K562 (cell line): ENCODE data around the gene FAM50A. TPM values are rescaled to one million over a fixed set of nuclear protein-coding genes. Genes with fewer than 3 reads are reported as not detected.
A peak's percentile ranks its signal among the peaks of the same experiment; 100 is the strongest.

Source experiments
- FOXJ2 ChIP-seq: fragments of 200-800 bp; sonication (Bioruptor generic); IDR thresholded peaks from 2 replicates; pipeline ENCODE4 v1.6.1; 2016; ENCODE audit warnings: missing genetic modification characterization, missing compliant biosample characterization
- POLR3A ChIP-seq: IDR thresholded peaks from 2 replicates; pipeline ENCODE4 v1.6.1; 2011; ENCODE audit warnings: borderline replicate concordance, mild to moderate bottlenecking, moderate library complexity; ENCODE audit not compliant: insufficient read length, insufficient read depth; ENCODE audit errors: extremely low read depth
- PTRF ChIP-seq: fragments of 450-650 bp; IDR thresholded peaks from 2 replicates; pipeline ENCODE4 v1.6.1; 2016; ENCODE audit warnings: mild to moderate bottlenecking, missing genetic modification characterization, missing compliant biosample characterization
- RAD21 ChIP-seq, 2 experiments: fragments of 250-450 bp in 1 of 2; fragments of 450-650 bp in 1 of 2; sonication (Bioruptor Pico) in 1 of 2; formaldehyde crosslinking in 1 of 2; IDR thresholded peaks in 1 of 2; conservative IDR thresholded peaks in 1 of 2; 2 replicates each; pipeline versions ENCODE4 v1.4.0 to v1.8.0; 2020 to 2022; ENCODE audit warnings: mild to moderate bottlenecking in 2 of 2, moderate library complexity in 1 of 2
- TBP ChIP-seq: optimal IDR thresholded peaks from 2 replicates; pipeline ENCODE3; 2011; ENCODE audit warnings: low read depth, low read length, improper control_type of control experiment
- ZNF436 ChIP-seq: fragments of 250-450, 450-650 bp; sonication (Bioruptor Pico); formaldehyde crosslinking; IDR thresholded peaks from 2 replicates; pipeline ENCODE4 v1.7.0; 2020; ENCODE audit warnings: mild to moderate bottlenecking
- ZNF778 ChIP-seq: fragments of 450-650 bp; formaldehyde crosslinking; IDR thresholded peaks from 2 replicates; pipeline ENCODE4 v1.4.0; 2020; ENCODE audit warnings: mild to moderate bottlenecking, moderate library complexity
- polyA plus RNA-seq, 8 experiments: library from polyadenylated mRNA; depleted of rRNA in 4 of 8; stranded (reverse) in 5 of 8; unstranded in 3 of 8; fragments of >200 nt; fragmentation: Nextera tagmentation in 2 of 8; fragmentation: Illumina TruSeq in 1 of 8; extraction: Ambion mirVana in 2 of 8; extraction: Trizol in 1 of 8; gene quantifications; 2 replicates each; pipeline versions ENCODE4 v1.2.1 to v1.2.3, GENCODE V29; 2011 to 2014; ENCODE audit warnings: inconsistent platforms in 1 of 8, missing spikeins in 1 of 8
- total RNA-seq, 7 experiments: library from RNA; depleted of rRNA in 6 of 7; stranded (reverse); fragments of >200 nt in 6 of 7; fragmentation: Illumina TruSeq in 2 of 7; extraction: Trizol in 2 of 7; gene quantifications; 2 replicates each; pipeline versions ENCODE4 v1.2.1 to v1.2.3, GENCODE V29; 2011 to 2021; ENCODE audit warnings: low replicate concordance in 1 of 7
- TF ChIP-seq, protein P1 (sequence below): fragments of 250-450 bp; sonication (Bioruptor Pico); IDR thresholded peaks from 2 replicates; pipeline ENCODE4 v1.4.0; 2020; ENCODE audit warnings: mild to moderate bottlenecking, moderate library complexity
- TF ChIP-seq, protein P2 (sequence below): sonication (generic); formaldehyde crosslinking; IDR thresholded peaks from 2 replicates; pipeline ENCODE4 v1.8.0; 2022; ENCODE audit warnings: mild to moderate bottlenecking, missing genetic modification reagents
- TF ChIP-seq, protein P3 (sequence below): fragments of 450-650 bp; IDR thresholded peaks from 2 replicates; pipeline ENCODE4 v1.6.1; 2014; ENCODE audit warnings: low read depth, mild to moderate bottlenecking, moderate library complexity, borderline replicate concordance
- TF ChIP-seq, protein P4 (sequence below), 2 experiments: fragments of 450-650 bp; IDR thresholded peaks; 2 replicates each; pipeline ENCODE4 v1.6.1; 2016; ENCODE audit warnings: mild to moderate bottlenecking in 2 of 2, borderline replicate concordance in 1 of 2, low read depth in 1 of 2, moderate library complexity in 1 of 2

The FAM50A gene
- total and polyA plus RNA-seq, 9 of the 15 experiments (the other 6 are each of a cell fraction or from before 2014, with no cell fraction given) = 4.4 to 114 (median 67.3) TPM

DNA sequence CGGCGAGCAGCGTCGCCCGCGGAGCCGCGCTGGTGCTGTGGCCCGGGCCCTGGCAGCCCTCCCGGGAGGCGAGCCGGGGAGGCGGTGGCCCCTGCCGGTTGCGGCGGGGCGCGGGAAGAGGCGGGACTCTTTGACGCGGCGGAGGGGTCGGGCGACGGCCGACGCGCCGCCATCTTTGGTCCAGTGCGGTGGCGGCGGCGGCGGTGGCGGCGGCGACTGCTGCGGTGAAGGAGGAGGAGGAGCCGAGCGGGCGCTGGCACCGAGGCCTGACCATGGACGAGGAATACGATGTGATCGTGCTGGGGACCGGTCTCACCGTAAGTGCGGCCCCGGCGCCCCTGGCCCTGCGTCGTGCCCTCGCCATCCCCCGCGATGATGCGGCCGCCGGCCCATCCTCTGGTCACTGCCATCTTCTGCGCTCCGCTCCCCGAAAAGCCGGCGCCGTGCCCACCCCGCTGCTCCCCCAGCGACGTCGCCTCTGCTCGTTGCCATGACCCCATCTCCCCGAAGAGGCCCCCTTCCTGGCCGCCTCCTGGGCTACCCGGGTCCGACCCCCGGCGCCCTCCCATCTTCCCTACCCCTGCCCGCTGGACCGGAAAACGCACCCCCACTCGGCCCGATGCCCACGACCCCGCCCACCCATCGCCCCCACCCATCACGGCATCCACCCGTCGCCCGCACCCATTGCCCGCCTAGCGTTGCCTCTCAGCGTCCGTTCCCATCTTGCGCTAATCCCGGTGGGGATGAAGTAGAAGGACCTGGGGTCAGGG is 6.8 kb upstream of the FAM50A start, which contains the start of gene GDI1 (continued):
- TF ChIP-seq POLR3A = no peak
- TF ChIP-seq, protein P1, sequence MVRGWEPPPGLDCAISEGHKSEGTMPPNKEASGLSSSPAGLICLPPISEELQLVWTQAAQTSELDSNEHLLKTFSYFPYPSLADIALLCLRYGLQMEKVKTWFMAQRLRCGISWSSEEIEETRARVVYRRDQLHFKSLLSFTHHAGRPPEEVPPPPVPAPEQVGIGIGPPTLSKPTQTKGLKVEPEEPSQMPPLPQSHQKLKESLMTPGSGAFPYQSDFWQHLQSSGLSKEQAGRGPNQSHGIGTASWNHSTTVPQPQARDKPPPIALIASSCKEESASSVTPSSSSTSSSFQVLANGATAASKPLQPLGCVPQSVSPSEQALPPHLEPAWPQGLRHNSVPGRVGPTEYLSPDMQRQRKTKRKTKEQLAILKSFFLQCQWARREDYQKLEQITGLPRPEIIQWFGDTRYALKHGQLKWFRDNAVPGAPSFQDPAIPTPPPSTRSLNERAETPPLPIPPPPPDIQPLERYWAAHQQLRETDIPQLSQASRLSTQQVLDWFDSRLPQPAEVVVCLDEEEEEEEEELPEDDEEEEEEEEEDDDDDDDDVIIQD (CRISPR knock-in tag) = no peak
- TF ChIP-seq, protein P2, sequence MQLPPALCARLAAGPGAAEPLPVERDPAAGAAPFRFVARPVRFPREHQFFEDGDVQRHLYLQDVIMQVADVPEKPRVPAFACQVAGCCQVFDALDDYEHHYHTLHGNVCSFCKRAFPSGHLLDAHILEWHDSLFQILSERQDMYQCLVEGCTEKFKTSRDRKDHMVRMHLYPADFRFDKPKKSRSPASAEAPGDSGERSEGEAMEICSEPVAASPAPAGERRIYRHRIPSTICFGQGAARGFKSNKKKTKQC = no peak
- no peak for TF ChIP-seq ZNF436
- no peak for TF ChIP-seq FOXJ2 (tag)
- TF ChIP-seq TBP = peak; percentile 52
- no peak for TF ChIP-seq PTRF (tag)
- no peak for TF ChIP-seq ZNF778 (CRISPR knock-in tag)
- TF ChIP-seq, protein P3, sequence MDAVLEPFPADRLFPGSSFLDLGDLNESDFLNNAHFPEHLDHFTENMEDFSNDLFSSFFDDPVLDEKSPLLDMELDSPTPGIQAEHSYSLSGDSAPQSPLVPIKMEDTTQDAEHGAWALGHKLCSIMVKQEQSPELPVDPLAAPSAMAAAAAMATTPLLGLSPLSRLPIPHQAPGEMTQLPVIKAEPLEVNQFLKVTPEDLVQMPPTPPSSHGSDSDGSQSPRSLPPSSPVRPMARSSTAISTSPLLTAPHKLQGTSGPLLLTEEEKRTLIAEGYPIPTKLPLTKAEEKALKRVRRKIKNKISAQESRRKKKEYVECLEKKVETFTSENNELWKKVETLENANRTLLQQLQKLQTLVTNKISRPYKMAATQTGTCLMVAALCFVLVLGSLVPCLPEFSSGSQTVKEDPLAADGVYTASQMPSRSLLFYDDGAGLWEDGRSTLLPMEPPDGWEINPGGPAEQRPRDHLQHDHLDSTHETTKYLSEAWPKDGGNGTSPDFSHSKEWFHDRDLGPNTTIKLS = no peak
- TF ChIP-seq RAD21 (CRISPR knock-in tag; conservative IDR thresholded peaks at IDR 0.05 in 1 of 2, IDR thresholded peaks at IDR 0.05 in 1 of 2) = no peak
- TF ChIP-seq, protein P4, sequence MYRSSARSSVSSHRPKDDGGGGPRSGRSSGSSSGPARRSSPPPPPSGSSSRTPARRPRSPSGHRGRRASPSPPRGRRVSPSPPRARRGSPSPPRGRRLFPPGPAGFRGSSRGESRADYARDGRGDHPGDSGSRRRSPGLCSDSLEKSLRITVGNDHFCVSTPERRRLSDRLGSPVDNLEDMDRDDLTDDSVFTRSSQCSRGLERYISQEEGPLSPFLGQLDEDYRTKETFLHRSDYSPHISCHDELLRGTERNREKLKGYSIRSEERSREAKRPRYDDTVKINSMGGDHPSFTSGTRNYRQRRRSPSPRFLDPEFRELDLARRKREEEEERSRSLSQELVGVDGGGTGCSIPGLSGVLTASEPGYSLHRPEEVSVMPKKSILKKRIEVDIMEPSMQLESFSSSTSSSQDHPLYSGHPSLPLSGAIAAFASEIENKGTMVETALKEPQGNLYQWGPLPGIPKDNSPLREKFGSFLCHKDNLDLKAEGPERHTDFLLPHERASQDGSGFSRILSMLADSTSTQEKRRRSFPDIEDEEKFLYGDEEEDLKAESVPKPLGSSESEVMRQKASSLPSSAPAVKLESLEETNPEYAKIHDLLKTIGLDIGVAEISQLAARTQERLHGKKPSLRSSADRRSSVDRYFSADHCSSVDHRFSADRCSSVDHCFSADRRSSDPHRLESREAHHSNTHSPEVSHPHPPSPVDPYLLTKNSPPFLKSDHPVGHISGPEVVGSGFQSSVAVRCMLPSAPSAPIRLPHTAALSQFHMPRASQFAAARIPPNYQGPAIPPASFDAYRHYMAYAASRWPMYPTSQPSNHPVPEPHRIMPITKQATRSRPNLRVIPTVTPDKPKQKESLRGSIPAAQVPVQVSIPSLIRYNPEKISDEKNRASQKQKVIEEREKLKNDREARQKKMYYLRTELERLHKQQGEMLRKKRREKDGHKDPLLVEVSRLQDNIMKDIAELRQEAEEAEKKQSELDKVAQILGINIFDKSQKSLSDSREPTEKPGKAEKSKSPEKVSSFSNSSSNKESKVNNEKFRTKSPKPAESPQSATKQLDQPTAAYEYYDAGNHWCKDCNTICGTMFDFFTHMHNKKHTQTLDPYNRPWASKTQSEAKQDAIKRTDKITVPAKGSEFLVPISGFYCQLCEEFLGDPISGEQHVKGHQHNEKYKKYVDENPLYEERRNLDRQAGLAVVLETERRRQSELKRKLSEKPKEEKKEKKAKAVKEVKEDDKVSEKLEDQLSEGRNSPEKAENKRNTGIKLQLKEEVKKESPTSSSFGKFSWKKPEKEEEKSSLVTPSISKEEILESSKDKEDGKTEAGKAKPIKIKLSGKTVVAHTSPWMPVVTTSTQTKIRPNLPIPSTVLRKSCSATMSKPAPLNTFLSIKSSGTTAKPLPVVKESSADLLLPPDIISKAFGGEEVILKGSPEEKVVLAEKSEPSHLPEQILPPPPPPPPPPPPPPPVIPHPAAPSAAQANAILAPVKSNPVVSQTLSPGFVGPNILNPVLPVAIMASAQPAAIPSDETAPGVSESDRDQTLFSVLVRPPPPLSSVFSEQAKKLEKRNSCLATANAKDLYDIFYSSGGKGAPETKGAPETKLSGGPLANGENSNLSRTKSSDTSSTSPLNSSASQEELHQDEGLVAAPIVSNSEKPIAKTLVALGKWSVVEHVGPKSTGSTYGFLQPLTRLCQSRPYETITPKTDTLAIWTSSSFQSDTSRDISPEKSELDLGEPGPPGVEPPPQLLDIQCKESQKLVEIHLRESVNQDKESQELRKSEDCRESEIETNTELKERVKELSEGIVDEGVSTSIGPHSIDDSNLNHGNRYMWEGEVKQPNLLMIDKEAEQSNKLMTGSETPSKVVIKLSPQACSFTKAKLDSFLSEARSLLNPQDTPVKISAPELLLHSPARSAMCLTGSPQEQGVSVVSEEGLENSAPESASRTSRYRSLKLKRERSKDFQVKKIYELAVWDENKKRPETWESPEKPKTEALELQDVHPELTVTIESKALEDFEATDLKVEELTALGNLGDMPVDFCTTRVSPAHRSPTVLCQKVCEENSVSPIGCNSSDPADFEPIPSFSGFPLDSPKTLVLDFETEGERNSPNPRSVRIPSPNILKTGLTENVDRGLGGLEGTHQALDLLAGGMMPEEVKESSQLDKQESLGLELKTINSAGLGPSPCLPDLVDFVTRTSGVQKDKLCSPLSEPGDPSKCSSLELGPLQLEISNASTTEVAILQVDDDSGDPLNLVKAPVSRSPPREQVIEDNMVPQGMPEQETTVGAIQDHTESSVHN (IDR thresholded peaks at IDR 0.05; ENCODE audit: borderline replicate concordance in 1 of 2, low read depth in 1 of 2) = no peak
